Activated CD4-positive, alpha-beta T cell treated with anti-CD3 and anti-CD28 coated beads for 36 hours (primary cell): ENCODE results near the gene RPL31. TPM values are rescaled to one million over a fixed set of nuclear protein-coding genes. Genes with fewer than 3 reads are reported as not detected.

ENCODE experiments used
- ATAC-seq: fragments of 200-7000 bp; cut with Tn5 transposase; one replicate; pipeline ENCODE4 v1.10.0; 2021; ENCODE audit warnings: mild to moderate bottlenecking, moderate library complexity
- CTCF ChIA-PET: fragments of 350-600 bp; sonication (Branson Sonifier 250); formaldehyde crosslinking; loops from one replicate; lab custom pipeline; 2021; ENCODE audit warnings: antibody characterized with exemption; lab: Charles Lee
- POLR2A ChIA-PET: fragments of 350-600 bp; sonication (Branson Sonifier 250); formaldehyde crosslinking; loops from one replicate; lab custom pipeline; 2021; ENCODE audit warnings: antibody characterized with exemption, inconsistent platforms; lab: Charles Lee
- DNase-seq: peaks from one replicate; pipeline ENCODE4 v3.0.0-alpha.2; 2020
- H3K27ac Mint-ChIP-seq: one replicate; pipeline ENCODE4 v1.8.0; 2021; ENCODE audit warnings: mixed read lengths
- H3K27me3 Mint-ChIP-seq: one replicate; pipeline ENCODE4 v1.8.0; 2021; ENCODE audit warnings: mixed read lengths
- H3K36me3 Mint-ChIP-seq: one replicate; pipeline ENCODE4 v1.8.0; 2021; ENCODE audit warnings: low read depth, mixed read lengths
- H3K4me1 Mint-ChIP-seq: one replicate; pipeline ENCODE4 v1.8.0; 2021; ENCODE audit warnings: mixed read lengths
- H3K4me3 Mint-ChIP-seq: one replicate; pipeline ENCODE4 v1.8.0; 2021; ENCODE audit warnings: mild to moderate bottlenecking, moderate library complexity, mixed read lengths
- H3K9me3 Mint-ChIP-seq: one replicate; pipeline ENCODE4 v1.8.0; 2021; ENCODE audit warnings: low read depth, mixed read lengths
- intact Hi-C, 2 experiments: fragments of 100-400 bp; cut with DNase I in 1 of 2; cut with micrococcal nuclease in 1 of 2; formaldehyde crosslinking; loops; one replicate each; pipeline versions ENCODE4 v1.14.2 to v1.15.1; 2022 to 2024; cut with DNase I, micrococcal nuclease
- total RNA-seq, 2 experiments: library from RNA; stranded (reverse); gene quantifications; one replicate each; pipeline ENCODE4 v1.2.3, GENCODE V29; 2021

RPL31 gene
- 1,000 to 10,000 TPM in 1 of 2 experiments, 100 to 1,000 TPM in 1; 889 to 1,817 TPM for total RNA-seq

DNA sequence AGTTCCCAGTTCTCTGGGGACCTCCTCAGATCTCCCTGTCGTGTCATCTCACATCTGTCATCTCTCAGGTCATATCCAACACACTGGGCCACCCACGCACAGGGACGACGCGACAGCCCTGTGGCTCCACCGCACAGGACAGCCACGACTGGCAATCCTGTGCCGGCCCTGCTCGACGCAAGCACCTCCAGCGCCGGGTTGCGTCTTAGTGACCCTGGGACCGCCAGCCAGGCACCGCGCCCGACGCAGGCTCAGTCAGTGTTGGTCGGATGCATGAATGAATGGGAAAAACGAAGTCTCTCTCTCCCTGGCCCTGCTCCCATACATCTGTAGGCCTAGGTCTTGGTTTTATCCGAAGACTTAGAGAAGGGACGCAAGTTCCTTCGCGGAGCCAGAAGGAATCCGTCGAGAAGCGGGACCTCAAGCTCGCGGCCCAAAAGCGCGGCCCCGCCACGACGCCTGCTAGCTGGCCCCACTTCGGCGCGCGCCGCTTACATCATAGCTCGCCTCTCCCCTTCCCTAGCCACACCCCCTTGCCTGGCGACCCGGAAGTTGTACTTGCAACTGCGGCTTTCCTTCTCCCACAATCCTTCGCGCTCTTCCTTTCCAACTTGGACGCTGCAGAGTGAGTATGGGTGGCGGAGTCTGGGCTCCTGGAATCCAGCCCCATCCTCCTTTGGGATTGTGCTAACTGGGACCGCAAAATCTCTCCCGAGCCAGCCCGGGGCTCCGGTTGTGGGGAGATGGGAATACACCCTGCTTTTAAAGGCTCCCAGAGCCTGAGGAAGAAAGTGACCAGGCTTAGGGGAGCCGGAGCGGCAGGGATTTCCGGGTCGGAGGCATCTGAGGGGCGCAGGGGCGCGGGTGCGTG lies at the start of gene RPL31:
Gene RPL31 (plus strand): TSS at position 599 of the 871 bp plus-strand sequence. CDS start 413 bp downstream, outside the sequence.
- DNase-seq (peak; percentile 98), ATAC-seq (peak; percentile 95)
- Mint-ChIP-seq H3K36me3 (peaks cover 45% of the 10 kb centered on the region), H3K4me3 (peak within 1 kb of the TSS; percentile 99), H3K27ac (peak within 1 kb of the TSS; percentile 97), H3K27me3 (no peaks in the 10 kb centered on the region), H3K4me1 (peaks cover 41% of the 10 kb centered on the region), H3K9me3 (no peaks in the 10 kb centered on the region)
- ChIA-PET CTCF (interaction anchor here (0.5 to 4.9 kb wide), 8 partner anchors 10 to 1329 kb away, joined by 3 to 21 read pairs (median 5); no protein-coding TSS in a partner anchor), POLR2A (interaction anchor here (0.6 to 1.3 kb wide), 10 partner anchors 11 to 449 kb away, joined by 3 to 10 read pairs (median 6); partner anchors contain the start of genes CNOT11 and PDCL3)
- intact Hi-C loops = loop anchor here (1.0 to 5.0 kb wide), 7 partner anchors 149 to 1665 kb away; partner anchors contain the start of genes PDCL3 (in 2 of the 2), TBC1D8 (in 2 of the 2), CNOT11 (in 1 of the 2) and EIF5B (in 1 of the 2)

DNA sequence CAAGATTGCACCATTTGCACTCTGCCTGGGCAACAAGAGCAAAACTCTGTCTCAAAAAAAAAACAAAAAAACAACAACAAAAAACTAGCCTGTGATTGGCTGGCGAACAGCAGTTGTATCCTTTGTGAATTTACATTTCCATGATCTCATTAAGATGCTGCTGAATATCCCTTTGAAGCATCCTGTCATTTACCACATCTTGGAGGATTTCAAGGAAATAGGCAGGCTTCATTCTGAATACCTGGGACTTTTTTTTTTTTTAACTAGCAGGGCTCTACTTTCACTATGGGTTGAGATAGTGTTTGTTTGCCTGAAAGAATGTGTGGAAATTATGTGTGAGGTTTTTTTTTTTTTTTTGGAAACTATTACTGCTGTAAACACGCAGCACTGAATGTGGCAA lies 49.6 kb upstream of the RPL31 start:
- intact Hi-C loops = no loop called here
- no peaks in the 10 kb centered on the region for H3K9me3 Mint-ChIP-seq
- peak overlapping the region; percentile 59 for H3K27ac Mint-ChIP-seq
- ChIA-PET CTCF (no interaction called here), POLR2A (no interaction called here)
- H3K4me3 Mint-ChIP-seq = no peak overlapping the region
- DNase-seq (no peak), ATAC-seq (peak; percentile 39)
- H3K27me3 Mint-ChIP-seq = no peaks in the 10 kb centered on the region
- peaks cover 12% of the 10 kb centered on the region for H3K4me1 Mint-ChIP-seq
- no peaks in the 10 kb centered on the region for H3K36me3 Mint-ChIP-seq

DNA sequence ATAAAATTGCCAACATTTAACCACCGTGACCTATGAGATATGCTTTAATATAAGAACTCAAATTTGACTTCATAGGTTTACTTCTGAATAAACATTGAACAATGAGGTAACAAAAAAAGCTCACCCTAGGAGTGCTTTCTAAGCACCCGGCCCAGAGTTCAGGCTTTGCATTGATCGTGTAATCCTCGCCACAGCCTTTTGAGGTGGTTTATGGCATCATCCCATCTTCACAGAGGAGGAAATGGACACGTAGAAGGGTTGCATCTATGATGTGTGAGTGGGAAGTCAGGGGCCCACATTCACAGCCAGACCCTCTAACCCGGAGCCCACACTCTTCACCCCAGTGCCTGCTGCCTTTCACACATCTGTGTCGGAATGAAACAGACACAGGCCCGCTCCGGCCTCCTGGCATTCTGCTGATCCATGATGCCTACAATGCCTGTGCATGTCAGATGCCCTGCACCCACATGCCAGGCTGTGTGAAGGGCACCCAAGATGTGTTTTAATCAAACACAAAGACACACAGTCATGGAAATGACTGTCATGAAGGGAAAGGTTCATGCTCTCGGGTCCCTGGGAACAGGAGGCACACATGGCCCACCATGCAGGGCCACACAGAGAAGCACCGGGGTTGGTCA lies 48.6 kb upstream of the RPL31 start:
- Mint-ChIP-seq H3K9me3 (no peaks in the 10 kb centered on the region), H3K27me3 (no peaks in the 10 kb centered on the region), H3K4me3 (no peak overlapping the region), H3K27ac (no peak overlapping the region), H3K4me1 (peaks cover 12% of the 10 kb centered on the region), H3K36me3 (no peaks in the 10 kb centered on the region)
- ChIA-PET POLR2A (no interaction called here), CTCF (no interaction called here)
- ATAC-seq = peak; percentile 74
- DNase-seq = peak; percentile 52
- intact Hi-C loops = no loop called here

DNA sequence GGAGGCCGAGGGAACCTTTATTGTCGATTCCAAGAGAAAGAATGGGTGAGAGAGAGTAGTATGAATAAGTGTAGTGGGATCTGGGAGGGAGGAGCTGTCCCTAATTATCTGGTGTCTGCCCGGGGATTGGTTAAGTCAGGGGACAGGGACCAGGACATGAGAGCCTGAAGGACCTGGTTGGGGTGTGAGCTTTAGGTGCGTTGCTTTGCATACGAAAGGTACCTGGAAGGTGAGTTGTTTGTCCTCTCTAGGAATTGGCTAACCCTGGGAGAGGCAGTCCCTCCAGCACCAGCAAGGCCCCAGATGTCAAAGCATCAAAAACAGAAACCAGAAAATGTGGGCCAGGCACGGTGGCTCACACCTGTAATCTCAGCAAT lies 48.1 kb upstream of the RPL31 start:
- Mint-ChIP-seq H3K4me3 (no peak overlapping the region), H3K27ac (no peak overlapping the region), H3K9me3 (no peaks in the 10 kb centered on the region), H3K36me3 (no peaks in the 10 kb centered on the region), H3K4me1 (peaks cover 12% of the 10 kb centered on the region), H3K27me3 (no peaks in the 10 kb centered on the region)
- POLR2A ChIA-PET = no interaction called here
- ATAC-seq (no peak), DNase-seq (no peak)
- intact Hi-C loops = no loop called here
- CTCF ChIA-PET = interaction anchor here (0.8 kb wide), 1 partner anchor 12 kb away, joined by 4 read pairs; no protein-coding TSS in a partner anchor

DNA sequence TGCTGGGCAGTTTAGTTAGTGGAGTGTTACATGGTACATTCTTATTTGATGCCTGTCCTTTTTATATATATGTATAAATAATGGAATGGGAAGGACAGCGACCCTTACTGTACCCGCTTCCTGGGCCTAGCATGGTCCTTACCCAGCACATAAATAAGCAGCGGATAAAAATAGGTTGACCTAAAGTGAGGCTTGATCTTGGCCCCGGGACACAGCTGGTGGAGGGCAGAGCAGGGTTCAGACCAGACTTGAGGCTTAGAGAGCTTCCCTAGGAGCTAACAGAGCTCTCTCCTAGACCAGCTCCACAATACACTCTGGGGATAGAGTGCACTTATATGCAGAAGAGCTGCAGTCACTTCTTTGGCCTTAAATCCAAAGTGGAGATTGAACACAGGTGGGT lies 46.9 kb upstream of the RPL31 start:
- Mint-ChIP-seq H3K9me3 (no peaks in the 10 kb centered on the region), H3K27ac (no peak overlapping the region), H3K4me3 (no peak overlapping the region), H3K27me3 (no peaks in the 10 kb centered on the region), H3K4me1 (peaks cover 12% of the 10 kb centered on the region), H3K36me3 (no peaks in the 10 kb centered on the region)
- intact Hi-C loops = no loop called here
- DNase-seq (no peak), ATAC-seq (no peak)
- POLR2A ChIA-PET = no interaction called here
- CTCF ChIA-PET = no interaction called here

DNA sequence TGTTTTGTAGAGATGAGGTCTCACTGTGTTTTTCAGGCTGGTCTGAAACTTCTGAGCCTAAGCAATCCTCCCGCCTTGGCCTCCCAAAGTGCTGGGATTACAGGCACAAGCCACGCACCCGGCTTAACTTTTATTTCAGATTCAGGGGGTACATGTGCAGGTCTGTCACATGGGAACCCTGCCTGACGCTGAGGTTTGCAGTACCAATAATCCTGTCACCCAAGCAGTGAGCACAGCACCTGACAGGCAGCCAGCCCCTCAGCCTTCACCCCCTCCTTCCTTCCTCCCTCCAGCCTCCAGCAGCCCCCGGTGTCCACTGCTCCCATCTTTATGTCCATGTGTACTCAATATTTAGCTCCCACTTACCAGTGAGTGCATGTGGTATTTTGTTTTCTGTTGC lies 46.0 kb upstream of the RPL31 start:
- Mint-ChIP-seq H3K27ac (no peak overlapping the region), H3K27me3 (no peaks in the 10 kb centered on the region), H3K4me3 (no peak overlapping the region), H3K4me1 (peaks cover 12% of the 10 kb centered on the region), H3K9me3 (no peaks in the 10 kb centered on the region), H3K36me3 (no peaks in the 10 kb centered on the region)
- DNase-seq (no peak), ATAC-seq (no peak)
- ChIA-PET POLR2A (no interaction called here), CTCF (interaction anchor here (0.8 kb wide), 1 partner anchor 27 kb away, joined by 5 read pairs; no protein-coding TSS in a partner anchor)
- intact Hi-C loops = no loop called here

DNA sequence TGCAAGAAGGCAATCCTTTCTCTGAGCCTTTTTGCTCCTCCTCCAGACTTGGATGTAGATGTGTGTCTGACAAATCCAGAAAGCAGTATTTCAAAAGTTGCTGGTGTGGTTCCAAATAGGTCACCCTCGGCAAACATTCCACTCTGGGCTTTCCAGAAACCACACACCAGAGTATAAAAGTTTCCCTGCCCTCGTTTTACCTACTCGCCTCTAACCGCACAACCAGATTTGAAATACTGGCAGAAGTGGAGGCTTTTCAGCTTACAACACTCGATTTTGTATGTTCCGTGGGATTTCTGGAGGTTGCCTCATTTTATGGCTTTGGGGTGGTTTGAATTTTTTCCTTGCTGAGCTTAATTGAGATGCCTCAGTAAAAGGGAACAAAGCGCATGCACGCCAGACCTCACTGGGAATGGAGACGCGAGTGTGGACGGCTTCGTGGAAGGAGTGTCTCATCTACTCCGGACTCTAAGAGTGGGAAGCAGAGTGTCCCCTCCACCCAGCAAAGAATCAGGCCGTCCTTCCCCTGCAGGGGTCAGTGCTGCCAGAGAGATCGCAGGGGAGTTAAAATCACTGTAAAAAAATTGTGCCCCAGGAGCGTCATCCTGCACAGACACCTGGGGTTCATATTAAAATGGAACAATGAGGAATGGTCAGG lies 44.0 kb upstream of the RPL31 start:
- intact Hi-C loops = no loop called here
- Mint-ChIP-seq H3K27ac (no peak overlapping the region), H3K9me3 (no peaks in the 10 kb centered on the region), H3K36me3 (no peaks in the 10 kb centered on the region), H3K4me3 (no peak overlapping the region), H3K27me3 (no peaks in the 10 kb centered on the region), H3K4me1 (peaks cover 7% of the 10 kb centered on the region)
- POLR2A ChIA-PET = no interaction called here
- DNase-seq (no peak), ATAC-seq (no peak)
- CTCF ChIA-PET = no interaction called here

DNA sequence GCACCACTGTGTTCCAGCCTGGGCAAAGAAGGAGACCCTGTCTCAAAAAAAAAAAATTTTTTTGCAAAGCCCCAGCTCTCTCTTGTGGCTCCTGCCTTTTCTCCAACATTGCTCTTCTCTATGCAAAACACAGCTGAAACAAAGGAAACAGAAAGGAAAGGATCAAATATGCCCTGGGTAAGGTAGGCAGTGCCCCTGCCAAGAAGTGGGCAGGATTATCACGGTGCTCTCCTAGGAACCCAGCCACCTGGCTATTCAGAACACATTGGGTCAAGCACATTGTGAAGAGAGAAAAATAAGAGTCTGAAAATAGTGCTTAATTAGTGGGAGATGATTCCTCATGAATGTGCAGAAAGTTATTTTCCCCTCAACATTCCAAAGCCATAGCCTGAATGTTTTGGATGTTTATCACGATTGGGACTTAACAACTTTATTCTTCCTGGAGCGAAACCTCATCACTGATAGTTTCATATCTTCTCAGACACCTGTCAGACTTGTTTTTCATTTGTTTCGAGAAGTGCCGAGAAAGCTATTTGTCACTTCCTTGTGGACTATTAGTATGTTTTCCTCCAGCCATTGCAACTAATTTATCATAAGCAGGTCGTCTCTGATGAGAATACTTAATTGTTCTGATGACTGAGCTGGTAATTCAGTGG lies 42.7 kb upstream of the RPL31 start:
- no peak for ATAC-seq
- no peak overlapping the region for H3K27ac Mint-ChIP-seq
- no peak overlapping the region for H3K4me3 Mint-ChIP-seq
- H3K9me3 Mint-ChIP-seq = no peaks in the 10 kb centered on the region
- intact Hi-C loops = no loop called here
- H3K4me1 Mint-ChIP-seq = peaks cover 6% of the 10 kb centered on the region
- H3K36me3 Mint-ChIP-seq = no peaks in the 10 kb centered on the region
- ChIA-PET POLR2A (interaction anchor here (0.6 kb wide), 1 partner anchor 326 kb away, joined by 4 read pairs; no protein-coding TSS in a partner anchor), CTCF (interaction anchor here (0.6 to 1.0 kb wide), 2 partner anchors 42 to 43 kb away, joined by 3 to 4 read pairs; partner anchors contain the start of gene RPL31)
- H3K27me3 Mint-ChIP-seq = no peaks in the 10 kb centered on the region
- DNase-seq = no peak

DNA sequence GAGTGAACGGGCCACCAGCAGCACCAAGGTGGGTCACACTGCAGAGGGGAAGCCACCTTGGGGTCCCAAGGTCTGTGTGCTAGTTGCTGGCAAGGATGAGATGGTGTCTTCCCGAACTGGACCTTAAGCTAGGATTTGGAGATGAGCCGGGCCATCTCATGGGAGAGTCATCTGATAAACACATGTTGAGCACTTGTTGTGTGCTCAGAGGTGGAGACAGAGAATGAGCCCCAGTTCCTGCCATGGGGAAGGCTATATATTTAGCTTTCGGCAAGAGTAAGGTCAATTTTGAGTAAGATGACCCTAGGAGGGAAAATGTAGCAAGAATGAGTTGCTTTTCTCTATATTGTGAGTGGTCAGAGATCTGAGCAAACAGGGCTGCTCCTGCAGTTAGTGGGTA lies 41.4 kb upstream of the RPL31 start:
- no peak overlapping the region for H3K27ac Mint-ChIP-seq
- DNase-seq = no peak
- intact Hi-C loops = no loop called here
- ChIA-PET POLR2A (no interaction called here), CTCF (no interaction called here)
- peaks cover 6% of the 10 kb centered on the region for H3K4me1 Mint-ChIP-seq
- no peak overlapping the region for H3K4me3 Mint-ChIP-seq
- no peaks in the 10 kb centered on the region for H3K27me3 Mint-ChIP-seq
- no peak for ATAC-seq
- no peaks in the 10 kb centered on the region for H3K9me3 Mint-ChIP-seq
- no peaks in the 10 kb centered on the region for H3K36me3 Mint-ChIP-seq

DNA sequence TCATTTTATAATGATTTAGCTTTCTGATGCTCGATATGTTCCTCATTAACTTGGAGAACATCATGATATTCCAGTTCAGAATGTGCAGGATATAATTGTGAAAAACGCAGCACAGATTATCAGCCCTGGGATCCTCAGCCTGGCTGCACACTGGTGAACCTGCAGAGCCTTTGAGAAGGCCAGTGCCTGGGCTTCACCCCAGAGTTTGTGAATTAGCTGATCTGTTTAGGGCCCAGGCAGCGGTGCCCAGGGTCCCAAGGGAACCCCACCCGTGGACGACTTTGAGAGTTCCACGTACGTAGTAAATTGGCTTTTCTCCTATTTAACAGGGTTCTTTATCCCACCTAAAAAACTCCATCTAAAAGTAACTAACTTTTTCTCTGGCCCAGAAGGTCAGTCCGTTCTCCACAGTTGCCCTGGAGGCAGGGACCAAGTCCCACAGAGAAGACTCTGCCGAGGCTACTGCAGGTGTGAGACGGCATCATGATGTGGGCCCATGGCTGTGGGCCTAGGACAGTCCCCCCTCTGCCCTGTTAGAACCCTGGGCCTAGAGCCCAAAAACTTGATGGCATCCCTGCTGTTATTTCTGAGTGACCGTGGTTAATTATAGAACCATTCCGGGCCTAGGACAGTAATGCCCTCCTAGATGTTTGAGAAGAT lies 39.6 kb upstream of the RPL31 start:
- ATAC-seq (no peak), DNase-seq (no peak)
- no peaks in the 10 kb centered on the region for H3K27me3 Mint-ChIP-seq
- no peaks in the 10 kb centered on the region for H3K36me3 Mint-ChIP-seq
- H3K9me3 Mint-ChIP-seq = no peaks in the 10 kb centered on the region
- H3K4me3 Mint-ChIP-seq = no peak overlapping the region
- ChIA-PET CTCF (no interaction called here), POLR2A (no interaction called here)
- H3K4me1 Mint-ChIP-seq = peaks cover 6% of the 10 kb centered on the region
- no peak overlapping the region for H3K27ac Mint-ChIP-seq
- intact Hi-C loops = no loop called here
